Naive thymus-derived CD4-positive, alpha-beta T cell (primary cell): Measurements from ENCODE around the gene DECR2. TPM values are rescaled to one million over a fixed set of nuclear protein-coding genes. Genes with fewer than 3 reads are reported as not detected.

ENCODE experiments used
- ATAC-seq: fragments of 150-1000 bp; cut with Tn5 transposase; 2 replicates; pipeline ENCODE4 v1.10.0; 2021; ENCODE audit warnings: mild to moderate bottlenecking, moderate library complexity
- CTCF ChIA-PET: fragments of 350-600 bp; sonication (Branson Sonifier 250); formaldehyde crosslinking; loops from one replicate; lab custom pipeline; 2021; ENCODE audit warnings: antibody characterized with exemption; lab: Charles Lee
- POLR2A ChIA-PET: fragments of 350-600 bp; sonication (Branson Sonifier 250); formaldehyde crosslinking; loops from one replicate; lab custom pipeline; 2021; ENCODE audit warnings: antibody characterized with exemption, inconsistent platforms; lab: Charles Lee
- DNase-seq, 9 donors: peaks; one replicate each; pipeline versions ENCODE4 v3.0.0 to v3.0.0-alpha.2; 2020 to 2022; ENCODE audit warnings: mixed read lengths in 1 of 9
- H3K27ac ChIP-seq: one replicate; pipeline ENCODE4 v1.7.0; 2013; ENCODE audit warnings: mild to moderate bottlenecking, low read depth, low read length, moderate library complexity
- H3K27me3 ChIP-seq, 2 donors: one replicate each; pipeline ENCODE4 v1.7.0; 2013; ENCODE audit warnings: low read length in 2 of 2, mild to moderate bottlenecking in 2 of 2, moderate library complexity in 2 of 2; ENCODE audit not compliant: control insufficient read depth in 2 of 2, insufficient read depth in 2 of 2
- H3K36me3 ChIP-seq, 3 experiments: 1 replicate in 2 of 3; 2 replicates in 1 of 3; pipeline ENCODE4 v1.7.0; 2013; ENCODE audit warnings: low read length in 3 of 3, mild to moderate bottlenecking in 3 of 3, moderate library complexity in 1 of 3; ENCODE audit not compliant: insufficient read depth in 3 of 3, control insufficient read depth in 2 of 3
- H3K4me1 ChIP-seq, 2 donors: one replicate each; pipeline ENCODE4 v1.7.0; 2013; ENCODE audit warnings: low read length in 2 of 2, mild to moderate bottlenecking in 2 of 2, moderate library complexity in 1 of 2; ENCODE audit not compliant: control insufficient read depth in 2 of 2, insufficient read depth in 2 of 2
- H3K4me3 ChIP-seq: 2 replicates; pipeline ENCODE4 v1.7.0; 2013; ENCODE audit warnings: mild to moderate bottlenecking, low read length
- H3K9me3 ChIP-seq, 3 experiments: 1 replicate in 2 of 3; 2 replicates in 1 of 3; pipeline ENCODE4 v1.7.0; 2013; ENCODE audit warnings: low read length in 3 of 3; ENCODE audit not compliant: control insufficient read depth in 2 of 3
- H3K27ac Mint-ChIP-seq, 9 donors: one replicate each; pipeline ENCODE4 v1.8.0; 2020 to 2022; ENCODE audit warnings: mixed read lengths in 9 of 9, mild to moderate bottlenecking in 8 of 9, moderate library complexity in 5 of 9, inconsistent platforms in 2 of 9
- H3K27me3 Mint-ChIP-seq, 5 donors: one replicate each; pipeline ENCODE4 v1.8.0; 2021 to 2022; ENCODE audit warnings: mixed read lengths in 5 of 5, mild to moderate bottlenecking in 1 of 5
- H3K36me3 Mint-ChIP-seq, 5 donors: one replicate each; pipeline ENCODE4 v1.8.0; 2020 to 2022; ENCODE audit warnings: mixed read lengths in 5 of 5, mild to moderate bottlenecking in 3 of 5, inconsistent platforms in 1 of 5
- H3K4me1 Mint-ChIP-seq, 7 donors: one replicate each; pipeline ENCODE4 v1.8.0; 2020 to 2022; ENCODE audit warnings: mixed read lengths in 7 of 7, mild to moderate bottlenecking in 3 of 7, inconsistent platforms in 1 of 7
- H3K4me3 Mint-ChIP-seq, 10 donors: one replicate each; pipeline ENCODE4 v1.8.0; 2020 to 2022; ENCODE audit warnings: mild to moderate bottlenecking in 10 of 10, mixed read lengths in 10 of 10, moderate library complexity in 6 of 10, inconsistent platforms in 2 of 10
- H3K9me3 Mint-ChIP-seq, 11 donors: one replicate each; pipeline ENCODE4 v1.8.0; 2020 to 2022; ENCODE audit warnings: mixed read lengths in 11 of 11, mild to moderate bottlenecking in 4 of 11, inconsistent platforms in 1 of 11, moderate library complexity in 1 of 11
- intact Hi-C, 2 donors: fragments of 100-400 bp; cut with micrococcal nuclease; formaldehyde crosslinking; loops; one replicate each; pipeline ENCODE4 v1.15.1; 2023
- polyA plus RNA-seq, 2 donors: library from polyadenylated mRNA; unstranded; fragments of 300-500 nt; fragmentation: Illumina TruSeq; gene quantifications; one replicate each; pipeline ENCODE4 v1.2.3, GENCODE V29; 2021
- total RNA-seq, 6 experiments: library from RNA in 5 of 6; stranded (reverse) in 5 of 6; gene quantifications; 1 replicate in 5 of 6; 2 replicates in 1 of 6; pipeline ENCODE4 v1.2.3 and lab custom pipeline; 2021 to 2026

The DECR2 gene
- total and polyA plus RNA-seq, 7 experiments from 2014 or later = 7.8 to 13.8 (median 8.5) TPM

- no peak overlapping the region for H3K27ac Mint-ChIP-seq
- CTCF ChIA-PET = interaction anchor here (0.6 kb wide), 1 partner anchor 13 kb away, joined by 4 read pairs; no protein-coding TSS in a partner anchor
- no peak overlapping the region for H3K4me3 Mint-ChIP-seq
- ATAC-seq = no peak
- peaks cover 0 to 3% (median 0%) of the 10 kb centered on the region in 11 donors for H3K9me3 Mint-ChIP-seq
- H3K27me3 ChIP-seq = no peaks in the 10 kb centered on the region
- no peaks in the 10 kb centered on the region for H3K36me3 ChIP-seq
- H3K4me1 Mint-ChIP-seq = peaks cover 19 to 40% (median 26%) of the 10 kb centered on the region in 7 donors
- H3K4me1 ChIP-seq = peaks cover 4 to 12% of the 10 kb centered on the region in 2 donors
- no peak for DNase-seq
- H3K27me3 Mint-ChIP-seq = peaks cover 0 to 3% (median 0%) of the 10 kb centered on the region in 5 donors
- H3K4me3 ChIP-seq = no peak overlapping the region
- H3K36me3 Mint-ChIP-seq = peaks cover 0 to 11% (median 4%) of the 10 kb centered on the region in 5 donors
- intact Hi-C loops = no loop called here
- H3K27ac ChIP-seq = no peak overlapping the region
- no peaks in the 10 kb centered on the region for H3K9me3 ChIP-seq
- POLR2A ChIA-PET = no interaction called here
These were observed 29.2 kb downstream of the DECR2 start for GRCh38 chr16:430904-431303.

- ATAC-seq (no peak), DNase-seq (no peak)
- Histone ChIP-seq H3K27ac (no peak overlapping the region), H3K9me3 (no peaks in the 10 kb centered on the region), H3K27me3 (no peaks in the 10 kb centered on the region), H3K4me3 (no peak overlapping the region), H3K36me3 (peaks cover 0 to 5% (median 0%) of the 10 kb centered on the region in 3 experiments), H3K4me1 (no peaks in the 10 kb centered on the region)
- Mint-ChIP-seq H3K27ac (no peak overlapping the region), H3K27me3 (no peaks in the 10 kb centered on the region), H3K4me3 (no peak overlapping the region), H3K4me1 (peaks cover 0 to 8% (median 0%) of the 10 kb centered on the region in 7 donors), H3K9me3 (no peaks in the 10 kb centered on the region), H3K36me3 (peaks cover 0 to 21% (median 0%) of the 10 kb centered on the region in 5 donors)
- POLR2A ChIA-PET = no interaction called here
- intact Hi-C loops = no loop called here
- CTCF ChIA-PET = no interaction called here
These were observed 38.9 kb downstream of the DECR2 start for GRCh38 chr16:440627-441026.

GRCh38 chr16:441447-441846, 39.8 kb downstream of the DECR2 start:
- peaks cover 0 to 21% (median 0%) of the 10 kb centered on the region in 5 donors for H3K36me3 Mint-ChIP-seq
- H3K4me3 ChIP-seq = no peak overlapping the region
- peaks cover 0 to 8% (median 0%) of the 10 kb centered on the region in 7 donors for H3K4me1 Mint-ChIP-seq
- no peaks in the 10 kb centered on the region for H3K9me3 ChIP-seq
- H3K4me3 Mint-ChIP-seq = no peak overlapping the region
- H3K36me3 ChIP-seq = peaks cover 0 to 5% (median 0%) of the 10 kb centered on the region in 3 experiments
- H3K27ac ChIP-seq = no peak overlapping the region
- POLR2A ChIA-PET = no interaction called here
- H3K27me3 ChIP-seq = no peaks in the 10 kb centered on the region
- no peaks in the 10 kb centered on the region for H3K4me1 ChIP-seq
- intact Hi-C loops = no loop called here
- no peak for ATAC-seq
- H3K27me3 Mint-ChIP-seq = no peaks in the 10 kb centered on the region
- H3K9me3 Mint-ChIP-seq = no peaks in the 10 kb centered on the region
- no peak overlapping the region for H3K27ac Mint-ChIP-seq
- DNase-seq = no peak
- CTCF ChIA-PET = no interaction called here

GRCh38 chr16:442976-443375, 41.3 kb downstream of the DECR2 start:
- intact Hi-C loops = no loop called here
- ATAC-seq (no peak), DNase-seq (no peak)
- Mint-ChIP-seq H3K4me1 (peaks cover 0 to 8% (median 4%) of the 10 kb centered on the region in 7 donors), H3K36me3 (peaks cover 0 to 21% (median 0%) of the 10 kb centered on the region in 5 donors), H3K27ac (no peak overlapping the region), H3K4me3 (no peak overlapping the region), H3K27me3 (no peaks in the 10 kb centered on the region), H3K9me3 (no peaks in the 10 kb centered on the region)
- H3K36me3 ChIP-seq = peaks cover 0 to 5% (median 0%) of the 10 kb centered on the region in 3 experiments
- ChIA-PET CTCF (interaction anchor here (1.0 kb wide), 1 partner anchor 215 kb away, joined by 4 read pairs; no protein-coding TSS in a partner anchor), POLR2A (no interaction called here)
- no peaks in the 10 kb centered on the region for H3K27me3 ChIP-seq
- no peaks in the 10 kb centered on the region for H3K4me1 ChIP-seq
- no peak overlapping the region for H3K4me3 ChIP-seq
- H3K27ac ChIP-seq = no peak overlapping the region
- H3K9me3 ChIP-seq = no peaks in the 10 kb centered on the region

GRCh38 chr16:444027-444426, 42.3 kb downstream of the DECR2 start:
- no peaks in the 10 kb centered on the region for H3K9me3 Mint-ChIP-seq
- no peak for DNase-seq
- CTCF ChIA-PET = no interaction called here
- no peaks in the 10 kb centered on the region for H3K27me3 Mint-ChIP-seq
- H3K36me3 Mint-ChIP-seq = peaks cover 0 to 21% (median 0%) of the 10 kb centered on the region in 5 donors
- H3K27ac ChIP-seq = no peak overlapping the region
- H3K36me3 ChIP-seq = peaks cover 0 to 5% (median 0%) of the 10 kb centered on the region in 3 experiments
- POLR2A ChIA-PET = no interaction called here
- no peak overlapping the region for H3K4me3 Mint-ChIP-seq
- no peaks in the 10 kb centered on the region for H3K27me3 ChIP-seq
- intact Hi-C loops = no loop called here
- H3K4me1 Mint-ChIP-seq = peaks cover 0 to 7% (median 4%) of the 10 kb centered on the region in 7 donors
- no peaks in the 10 kb centered on the region for H3K4me1 ChIP-seq
- no peaks in the 10 kb centered on the region for H3K9me3 ChIP-seq
- H3K27ac Mint-ChIP-seq = peak overlapping the region in 1 of 9 donors; percentile 32
- H3K4me3 ChIP-seq = no peak overlapping the region
- no peak for ATAC-seq

- H3K27me3 ChIP-seq = no peaks in the 10 kb centered on the region
- Mint-ChIP-seq H3K27ac (peak overlapping the region in 1 of 9 donors; percentile 26), H3K9me3 (no peaks in the 10 kb centered on the region)
These were observed 43.9 kb downstream of the DECR2 start for GRCh38 chr16:445566-445965.

GRCh38 chr16:450385-450784, 48.7 kb downstream of the DECR2 start:
- no peaks in the 10 kb centered on the region for H3K9me3 ChIP-seq
- DNase-seq = no peak
- no peaks in the 10 kb centered on the region for H3K27me3 ChIP-seq
- H3K4me1 ChIP-seq = no peaks in the 10 kb centered on the region
- Mint-ChIP-seq H3K36me3 (no peaks in the 10 kb centered on the region), H3K4me1 (peaks cover 0 to 14% (median 3%) of the 10 kb centered on the region in 7 donors), H3K27me3 (no peaks in the 10 kb centered on the region), H3K27ac (no peak overlapping the region), H3K4me3 (no peak overlapping the region), H3K9me3 (no peaks in the 10 kb centered on the region)
- ATAC-seq = no peak
- CTCF ChIA-PET = no interaction called here
- H3K4me3 ChIP-seq = no peak overlapping the region
- no peak overlapping the region for H3K27ac ChIP-seq
- no peaks in the 10 kb centered on the region for H3K36me3 ChIP-seq
- POLR2A ChIA-PET = no interaction called here
- intact Hi-C loops = no loop called here

More at GRCh38 chr16:445566-445965, 43.9 kb downstream of the DECR2 start:
- DNase-seq = no peak
- Mint-ChIP-seq H3K4me3 (no peak overlapping the region), H3K36me3 (peaks cover 0 to 17% (median 0%) of the 10 kb centered on the region in 5 donors), H3K4me1 (peaks cover 0 to 6% (median under 1%) of the 10 kb centered on the region in 7 donors), H3K27me3 (no peaks in the 10 kb centered on the region)
- Histone ChIP-seq H3K4me1 (no peaks in the 10 kb centered on the region), H3K27ac (no peak overlapping the region), H3K36me3 (peaks cover 0 to 2% (median 0%) of the 10 kb centered on the region in 3 experiments), H3K9me3 (no peaks in the 10 kb centered on the region), H3K4me3 (no peak overlapping the region)
- intact Hi-C loops = no loop called here
- ChIA-PET POLR2A (no interaction called here), CTCF (no interaction called here)
- ATAC-seq = no peak
